Stimulated activated CD8-positive, alpha-beta memory T cell treated with anti-CD3 and anti-CD28 coated beads, Interleukin-7, amount 100 ng/mL, for 48 hours (primary cell): Measurements from ENCODE around the gene POTEE.
"Not testable (repeated sequence)": the region's sequence is repeated elsewhere in the genome, so short reads cannot be mapped to it uniquely, and the experiment has no call there.

ENCODE experiments used
- DNase-seq, 2 donors: peaks; one replicate each; pipeline ENCODE4 v3.0.0-alpha.2; 2020; ENCODE audit warnings: low read depth in 1 of 2; ENCODE audit errors: extremely low read depth in 1 of 2

POTEE gene

GRCh38 chr2:131209030-131209772 is at the start of gene POTEE:
POTEE (plus strand) TSS chr2:131209536; CDS start chr2:131218403, 8,867 bp downstream.
- not testable (repeated sequence) for DNase-seq

GRCh38 chr2:131165562-131165961 is 43.8 kb upstream of the POTEE start:
- not testable (repeated sequence) for DNase-seq

- DNase-seq: no peak
These were observed 40.8 kb upstream of the POTEE start for GRCh38 chr2:131168538-131168937.

- not testable (repeated sequence) for DNase-seq
These were observed 31.3 kb upstream of the POTEE start for GRCh38 chr2:131178050-131178449.

GRCh38 chr2:131178721-131179418 is 30.5 kb upstream of the POTEE start:
- not testable (repeated sequence) for DNase-seq

- DNase-seq: not testable (repeated sequence)
These were observed 27.9 kb upstream of the POTEE start for GRCh38 chr2:131181451-131181850.

- DNase-seq: not testable (repeated sequence)
These were observed 15.9 kb upstream of the POTEE start for GRCh38 chr2:131193421-131193820.

GRCh38 chr2:131196186-131196585 is 13.2 kb upstream of the POTEE start:
- DNase-seq: not testable (repeated sequence)

GRCh38 chr2:131201098-131201497 is 8.2 kb upstream of the POTEE start:
- no peak for DNase-seq

GRCh38 chr2:131207839-131208238 is 1.5 kb upstream of the POTEE start:
- not testable (repeated sequence) for DNase-seq

- not testable (repeated sequence) for DNase-seq
These were observed 403 bp downstream of the POTEE start for GRCh38 chr2:131209773-131210104.

- not testable (repeated sequence) for DNase-seq
These were observed 1.3 kb downstream of the POTEE start for GRCh38 chr2:131210434-131211211.

GRCh38 chr2:131217238-131217986 is 8.1 kb downstream of the POTEE start:
- not testable (repeated sequence) for DNase-seq

GRCh38 chr2:131235543-131236449 is 26.5 kb downstream of the POTEE start:
- DNase-seq: not testable (repeated sequence)
